ENCODE data around the gene CUL3.
"Not testable (repeated sequence)": the region's sequence is repeated elsewhere in the genome, so short reads cannot be mapped to it uniquely, and the experiment has no call there.

CUL3 gene

DNA sequence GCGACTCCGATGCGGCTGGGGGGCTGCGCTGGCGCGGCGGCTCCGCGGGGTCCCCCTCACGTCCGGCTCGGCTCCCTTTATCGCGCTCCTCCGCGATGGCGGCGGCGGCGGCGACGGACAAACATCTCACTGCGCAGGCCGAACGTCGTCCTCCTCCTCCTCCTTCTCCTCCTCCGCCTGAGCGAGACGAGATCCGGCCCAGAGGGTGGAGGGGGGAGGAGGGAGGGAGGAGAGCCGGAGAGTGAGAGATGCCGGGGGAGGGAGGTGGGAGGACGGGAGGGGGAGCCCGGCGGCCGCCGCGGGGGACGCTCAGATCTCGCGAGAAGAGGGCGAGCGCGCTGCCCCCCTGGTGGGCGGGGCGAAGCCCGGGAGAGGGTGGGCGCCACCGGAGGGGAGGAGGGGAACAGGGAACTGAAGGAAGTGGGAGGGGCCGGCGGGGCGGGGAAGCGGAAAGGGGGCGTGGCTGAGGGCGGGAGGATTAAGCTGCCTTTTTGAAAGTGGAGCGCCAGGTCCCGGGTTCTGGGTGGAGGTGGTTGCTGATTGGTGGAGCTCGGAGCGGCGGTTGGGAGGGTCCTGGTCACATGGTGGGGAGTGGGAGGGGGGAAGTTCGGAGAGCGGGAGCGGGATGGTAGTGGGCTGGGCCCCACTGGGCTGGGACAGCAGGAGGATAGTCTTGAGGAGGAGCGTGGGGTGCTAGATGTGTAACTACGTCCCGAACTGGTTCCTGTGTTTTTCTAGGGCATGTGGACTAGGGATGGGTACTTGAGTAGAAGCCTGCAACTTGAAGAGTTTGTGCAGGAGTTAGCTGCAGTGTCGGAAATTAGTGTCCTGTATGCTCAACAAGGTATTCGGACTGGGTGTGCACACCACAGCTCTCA is at the start of gene CUL3:
Gene CUL3, minus strand, starts transcription at position 153 of the 878 bp plus-strand sequence. CDS start 354 bp downstream, outside the sequence.
- DNase-seq, result peak; percentile 71

- DNase-seq, result no peak
These were observed 45.7 kb upstream of the CUL3 start for GRCh38 chr2:224630659-224631550.

DNA sequence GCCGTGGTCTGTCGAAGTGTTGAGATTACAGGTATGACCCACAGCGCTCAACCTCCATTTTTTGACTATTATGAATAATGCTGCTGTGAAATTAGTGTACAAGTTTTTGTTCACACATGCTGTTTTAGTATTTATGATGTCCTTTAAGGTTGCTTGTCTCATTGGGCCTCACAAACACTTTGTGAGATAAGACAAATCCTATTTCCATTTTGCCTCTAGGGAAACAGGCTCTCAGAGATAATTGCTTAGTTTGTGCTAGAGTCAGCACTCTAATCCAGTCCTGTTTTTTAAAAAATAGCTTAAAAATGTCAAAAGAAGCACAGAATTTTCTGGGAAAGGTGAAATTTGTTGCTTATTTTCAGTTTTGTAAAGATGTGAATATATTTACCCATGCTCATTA is 43.3 kb upstream of the CUL3 start:
- DNase-seq, result no peak

DNA sequence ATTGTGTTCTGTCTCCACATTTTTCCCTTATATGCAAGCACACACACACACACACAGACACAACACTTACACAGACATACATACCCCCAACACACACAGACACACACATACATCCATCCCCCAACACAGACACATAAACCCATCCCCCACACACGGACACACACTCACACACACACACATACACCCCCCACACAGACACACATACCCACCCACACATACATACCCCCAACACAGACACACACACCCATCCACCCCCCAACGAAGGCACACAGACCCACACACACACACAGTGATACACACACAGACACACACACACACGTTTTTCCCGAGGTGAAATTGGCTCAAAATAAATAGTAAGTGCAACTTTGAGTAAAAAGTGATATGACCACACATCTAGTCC is 41.6 kb upstream of the CUL3 start:
- DNase-seq, result no peak

DNA sequence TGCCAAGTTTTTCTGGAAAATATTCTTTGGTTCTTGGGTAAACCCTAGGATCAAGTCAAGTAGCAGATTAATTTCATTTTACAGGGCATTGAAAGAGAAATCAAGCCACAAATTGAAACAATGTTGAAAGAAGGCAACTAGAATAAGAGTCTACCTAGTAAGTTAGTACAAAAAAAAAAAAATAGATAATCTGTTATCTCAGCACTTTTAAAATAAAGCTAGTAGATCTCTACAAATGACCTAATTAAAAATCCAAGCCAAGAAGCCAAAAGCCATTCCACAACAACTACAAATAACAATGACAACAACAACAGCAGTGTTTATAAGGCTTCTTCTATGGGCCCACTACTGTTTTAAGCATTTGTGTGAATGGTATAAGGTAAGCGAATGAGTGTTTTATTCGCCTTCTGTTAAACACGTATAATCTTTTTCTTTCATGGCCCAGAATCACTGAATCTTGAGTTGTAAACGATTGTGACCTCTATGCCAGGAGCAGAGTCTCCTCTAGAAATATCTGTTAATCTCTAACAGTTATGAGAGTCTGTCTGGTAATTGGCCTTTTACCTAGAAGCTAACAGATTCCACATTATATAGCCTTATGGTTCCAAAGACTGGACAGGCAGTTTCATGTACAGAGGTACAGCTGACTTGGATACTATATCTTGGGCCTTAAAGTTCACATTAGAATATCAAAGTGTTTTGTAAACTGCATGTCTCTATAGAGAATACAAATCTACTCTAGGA is 28.6 kb upstream of the CUL3 start:
- no peak for DNase-seq

DNA sequence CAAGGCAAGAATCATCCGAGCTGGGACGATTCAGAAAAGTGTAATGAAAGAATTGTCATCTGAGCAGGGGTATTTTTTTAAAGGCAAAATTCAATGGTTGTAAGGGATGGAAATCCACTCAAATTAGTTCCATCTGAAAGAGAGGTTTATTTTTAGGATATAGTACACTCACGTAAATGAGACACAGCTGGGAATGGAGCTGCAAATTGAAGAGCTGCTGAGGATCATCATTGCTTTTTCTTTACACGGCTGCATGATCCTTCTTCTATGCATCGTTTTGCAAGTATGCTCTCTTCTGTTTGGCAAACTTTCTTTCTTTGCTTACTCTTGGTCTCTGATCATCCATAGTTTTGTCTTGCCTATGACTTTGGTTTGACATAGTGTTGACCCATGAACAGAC is 27.4 kb upstream of the CUL3 start:
- no peak for DNase-seq

GRCh38 chr2:224611938-224612337 is 26.8 kb upstream of the CUL3 start:
- DNase-seq, result no peak

DNA sequence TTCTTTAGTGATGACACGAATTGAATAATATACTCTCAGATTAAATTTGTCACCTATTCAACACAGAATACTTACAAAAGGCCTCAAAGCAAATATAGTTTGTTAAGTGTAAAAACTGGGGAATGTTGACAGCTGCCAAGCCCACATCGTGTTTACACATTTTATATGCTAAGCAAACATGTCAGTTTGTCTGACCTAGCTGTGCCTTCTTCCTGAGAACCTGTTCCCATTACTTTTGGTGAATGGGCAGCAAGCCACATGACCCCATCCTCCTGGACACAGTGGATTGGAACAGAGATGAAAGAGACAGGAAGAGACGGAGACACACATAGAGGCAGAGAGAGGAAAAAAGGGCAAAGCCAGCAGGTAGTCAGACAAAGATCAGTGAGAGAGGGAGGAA is 22.9 kb upstream of the CUL3 start:
- no peak for DNase-seq

GRCh38 chr2:224603746-224604500 is 18.8 kb upstream of the CUL3 start:
- DNase-seq, result not testable (repeated sequence)

DNA sequence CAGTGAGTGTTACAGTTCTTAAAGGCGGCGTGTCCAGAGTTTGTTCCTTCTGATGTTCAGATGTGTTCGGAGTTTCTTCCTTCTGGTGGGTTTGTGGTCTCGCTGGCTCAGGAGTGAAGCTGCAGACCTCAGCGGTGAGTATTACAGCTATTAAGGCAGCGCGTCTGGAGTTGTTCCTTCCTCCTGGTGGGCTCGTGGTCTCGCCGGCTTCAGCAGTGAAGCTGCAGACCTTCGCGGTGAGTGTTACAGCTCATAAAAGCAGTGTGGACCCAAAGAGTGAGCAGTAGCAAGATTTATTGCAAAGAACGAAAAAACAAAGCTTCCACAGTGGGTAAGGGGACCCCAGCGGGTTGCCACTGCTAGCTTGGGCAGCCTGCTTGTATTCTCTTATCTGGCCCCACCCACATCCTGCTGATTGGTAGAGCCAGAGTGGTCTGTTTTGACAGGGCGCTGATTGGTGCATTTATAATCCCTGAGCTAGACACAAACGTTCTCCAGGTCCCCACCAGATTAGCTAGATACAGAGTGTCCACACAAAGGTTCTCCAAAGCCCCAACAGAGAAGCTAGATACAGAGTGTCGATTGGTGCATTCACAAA is 17.7 kb upstream of the CUL3 start:
- DNase-seq, result not testable (repeated sequence)

GRCh38 chr2:224601923-224602322 is 16.8 kb upstream of the CUL3 start:
- no peak for DNase-seq

DNA sequence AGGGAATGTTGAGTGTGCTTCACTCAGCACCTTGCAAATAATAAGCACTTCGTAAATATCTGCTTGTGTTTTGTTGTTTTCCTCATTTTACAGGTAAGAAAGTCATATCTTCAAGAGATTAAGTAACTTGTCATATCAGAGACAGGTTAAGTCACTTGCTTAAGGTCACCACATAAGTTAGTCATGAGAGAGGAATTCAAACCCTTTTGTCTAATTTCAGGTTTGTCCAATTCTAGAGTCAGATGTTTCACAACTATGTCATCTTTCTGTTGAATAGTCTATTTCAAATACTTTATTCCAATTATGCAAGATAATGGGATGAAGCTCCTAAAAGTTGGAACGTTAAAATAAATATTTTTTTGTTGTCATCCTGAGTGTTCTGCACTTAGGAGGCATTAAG is 13.5 kb upstream of the CUL3 start:
- DNase-seq, result no peak

GRCh38 chr2:224596289-224596688 is 11.1 kb upstream of the CUL3 start:
- DNase-seq, result no peak

GRCh38 chr2:224595518-224595917 is 10.4 kb upstream of the CUL3 start:
- no peak for DNase-seq

- no peak for DNase-seq
These were observed 9.7 kb upstream of the CUL3 start for GRCh38 chr2:224594840-224595239.

DNA sequence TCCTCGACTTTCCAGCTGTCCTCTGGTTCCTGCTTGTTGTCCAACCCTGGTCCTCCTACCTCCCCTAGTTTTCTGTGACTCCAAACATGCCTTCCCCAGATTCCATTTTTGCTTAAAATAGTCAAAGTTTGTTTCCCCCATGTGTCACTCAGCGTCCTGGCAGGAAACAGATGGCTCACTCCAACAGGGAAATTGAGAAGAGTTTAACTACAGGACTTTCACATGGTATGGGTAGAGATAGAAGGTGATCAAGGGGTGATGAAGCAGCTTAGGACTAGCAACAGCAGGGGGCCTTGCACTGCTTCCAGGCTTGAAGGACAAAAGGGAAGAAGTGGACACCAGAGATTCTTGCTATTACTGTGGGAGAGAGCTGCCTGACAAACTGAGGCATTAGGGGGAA is 6.1 kb upstream of the CUL3 start:
- no peak for DNase-seq

DNA sequence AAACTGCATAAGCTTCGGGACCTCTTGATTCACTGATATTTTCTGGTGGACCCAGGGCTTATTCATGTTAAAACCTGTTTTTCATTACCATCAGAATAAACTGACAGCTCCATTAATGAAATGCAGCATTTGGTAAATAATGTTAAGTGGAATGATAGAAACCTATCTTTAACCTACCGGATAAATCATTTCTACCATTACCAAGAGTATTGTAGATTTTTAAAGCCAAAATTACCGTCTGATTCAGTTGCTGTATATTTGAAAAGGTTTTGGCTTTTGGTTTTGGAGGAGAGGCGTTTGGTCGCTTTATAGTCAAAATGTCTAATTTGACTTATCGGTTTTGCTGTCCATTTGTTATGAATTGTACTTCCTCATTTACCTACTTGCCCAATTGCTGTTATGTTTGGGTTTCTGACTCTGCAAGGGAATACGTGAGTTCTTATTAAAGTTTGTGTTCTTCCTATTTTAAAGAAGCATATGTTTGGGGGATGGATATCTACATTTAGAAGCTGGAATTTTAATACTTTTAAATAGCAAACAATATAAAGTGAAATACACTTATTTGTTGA is 1.0 kb upstream of the CUL3 start:
- no peak for DNase-seq

GRCh38 chr2:224584785-224585210 is 365 bp downstream of the CUL3 start:
- peak; percentile 34 for DNase-seq

- DNase-seq, result no peak
These were observed 915 bp downstream of the CUL3 start for GRCh38 chr2:224584111-224584784.

- not testable (repeated sequence) for DNase-seq
These were observed 2.1 kb downstream of the CUL3 start for GRCh38 chr2:224583033-224583432.

GRCh38 chr2:224580248-224580647 is 4.9 kb downstream of the CUL3 start:
- no peak for DNase-seq
